H9 (cell line): Measurements from ENCODE around the gene SLMAP. TPM values are rescaled to one million over a fixed set of nuclear protein-coding genes. Genes with fewer than 3 reads are reported as not detected.

ENCODE experiments used
- DNase-seq: peaks from one replicate; pipeline ENCODE4 v3.0.0-alpha.2; 2017
- H2AFZ ChIP-seq: one replicate; pipeline ENCODE4 v1.6.1; 2013; ENCODE audit warnings: mild to moderate bottlenecking, low read length, control low read depth, moderate library complexity
- H2AK5ac ChIP-seq: 2 replicates; pipeline ENCODE4 v1.6.1; 2013; ENCODE audit warnings: low read length, control low read depth, mixed read lengths; ENCODE audit not compliant: insufficient read length
- H2BK120ac ChIP-seq: one replicate; pipeline ENCODE4 v1.6.1; 2013; ENCODE audit warnings: low read depth, mild to moderate bottlenecking, low read length, control low read depth, inconsistent platforms; ENCODE audit not compliant: poor library complexity, severe bottlenecking
- H2BK12ac ChIP-seq: 2 replicates; pipeline ENCODE4 v1.6.1; 2013; ENCODE audit warnings: low read length, control low read depth, mixed read lengths, low read depth; ENCODE audit not compliant: insufficient read length
- H2BK15ac ChIP-seq: 2 replicates; pipeline ENCODE4 v1.6.1; 2013; ENCODE audit warnings: low read depth, low read length, control low read depth
- H2BK20ac ChIP-seq: one replicate; pipeline ENCODE4 v1.6.1; 2013; ENCODE audit warnings: low read depth, mild to moderate bottlenecking, low read length, control low read depth, inconsistent platforms; ENCODE audit not compliant: poor library complexity, severe bottlenecking
- H2BK5ac ChIP-seq: 2 replicates; pipeline ENCODE4 v1.6.1; 2013; ENCODE audit warnings: low read length, control low read depth, mixed read lengths; ENCODE audit not compliant: insufficient read length
- H3K14ac ChIP-seq: 2 replicates; pipeline ENCODE4 v1.6.1; 2013; ENCODE audit warnings: low read length, control low read depth; ENCODE audit not compliant: insufficient read depth
- H3K18ac ChIP-seq: 2 replicates; pipeline ENCODE4 v1.6.1; 2013; ENCODE audit warnings: low read depth, mild to moderate bottlenecking, mixed read lengths, low read length, control low read depth; ENCODE audit not compliant: insufficient read length
- H3K23ac ChIP-seq: 2 replicates; pipeline ENCODE4 v1.6.1; 2013; ENCODE audit warnings: low read length, control low read depth, mixed read lengths, low read depth; ENCODE audit not compliant: insufficient read length
- H3K23me2 ChIP-seq: 2 replicates; pipeline ENCODE4 v1.6.1; 2013; ENCODE audit warnings: low read depth, mild to moderate bottlenecking, mixed read lengths, low read length, control low read depth; ENCODE audit not compliant: insufficient read length, poor library complexity, severe bottlenecking
- H3K27ac ChIP-seq: 2 replicates; pipeline ENCODE4 v1.5.1; 2013; ENCODE audit warnings: low read length, control low read depth, mixed read lengths, low read depth; ENCODE audit not compliant: insufficient read length
- H3K27me3 ChIP-seq: 2 replicates; pipeline ENCODE4 v1.6.1; 2013; ENCODE audit warnings: low read length, control low read depth, inconsistent platforms; ENCODE audit not compliant: insufficient read depth
- H3K4ac ChIP-seq: 2 replicates; pipeline ENCODE4 v1.6.1; 2013; ENCODE audit warnings: low read depth, mild to moderate bottlenecking, control low read depth, inconsistent platforms, low read length, moderate library complexity
- H3K4me1 ChIP-seq: 2 replicates; pipeline ENCODE4 v1.6.1; 2013; ENCODE audit warnings: low read length, control low read depth, inconsistent platforms; ENCODE audit not compliant: insufficient read depth
- H3K4me2 ChIP-seq: 2 replicates; pipeline ENCODE4 v1.6.1; 2013; ENCODE audit warnings: low read length, control low read depth, mixed read lengths; ENCODE audit not compliant: insufficient read length, insufficient read depth
- H3K56ac ChIP-seq: 2 replicates; pipeline ENCODE4 v1.6.1; 2013; ENCODE audit warnings: low read depth, mild to moderate bottlenecking, mixed read lengths, low read length, control low read depth; ENCODE audit not compliant: insufficient read length
- H3K79me1 ChIP-seq: 2 replicates; pipeline ENCODE4 v1.6.1; 2013; ENCODE audit warnings: low read depth, mild to moderate bottlenecking, moderate library complexity, low read length, control low read depth, inconsistent platforms; ENCODE audit not compliant: insufficient read depth, poor library complexity, severe bottlenecking
- H3K79me2 ChIP-seq: 2 replicates; pipeline ENCODE4 v1.6.1; 2013; ENCODE audit warnings: low read length, control low read depth, inconsistent platforms; ENCODE audit not compliant: insufficient read depth
- H3K9ac ChIP-seq: 2 replicates; pipeline ENCODE4 v1.6.1; 2013; ENCODE audit warnings: low read length, control low read depth, mixed read lengths; ENCODE audit not compliant: insufficient read length; ENCODE audit errors: extremely low read depth
- H3K9me3 ChIP-seq: one replicate; pipeline ENCODE4 v1.6.1; 2013; ENCODE audit warnings: low read depth, low read length, inconsistent platforms; ENCODE audit not compliant: control insufficient read depth
- H3T11ph ChIP-seq: one replicate; pipeline ENCODE4 v1.6.1; 2013; ENCODE audit warnings: mild to moderate bottlenecking, low read length, control low read depth, inconsistent platforms
- H4K20me1 ChIP-seq: one replicate; pipeline ENCODE4 v1.6.1; 2013; ENCODE audit not compliant: control insufficient read depth, insufficient read length, insufficient read depth
- H4K5ac ChIP-seq: 2 replicates; pipeline ENCODE4 v1.6.1; 2013; ENCODE audit warnings: low read depth, mild to moderate bottlenecking, mixed read lengths, low read length, control low read depth; ENCODE audit not compliant: insufficient read length
- H4K8ac ChIP-seq: replicated peaks from 2 replicates; pipeline ENCODE4 v1.6.1; 2013; ENCODE audit warnings: low read length, control low read depth, mixed read lengths, low read depth; ENCODE audit not compliant: insufficient read length
- H4K91ac ChIP-seq: 2 replicates; pipeline ENCODE4 v1.6.1; 2013; ENCODE audit warnings: low read depth, mild to moderate bottlenecking, moderate library complexity, mixed read lengths, low read length, control low read depth; ENCODE audit not compliant: insufficient read length
- H3K27ac Mint-ChIP-seq, 3 experiments: 2 replicates in 2 of 3; 3 replicates in 1 of 3; pipeline ENCODE4 v1.8.0; 2020 to 2021; ENCODE audit warnings: mixed read lengths in 3 of 3, mild to moderate bottlenecking in 1 of 3, moderate library complexity in 1 of 3
- H3K27me3 Mint-ChIP-seq: 2 replicates; pipeline ENCODE4 v1.8.0; 2021; ENCODE audit warnings: low read depth, mild to moderate bottlenecking, moderate library complexity, mixed read lengths
- H3K36me3 Mint-ChIP-seq, 3 experiments: 2 replicates in 2 of 3; 3 replicates in 1 of 3; pipeline ENCODE4 v1.8.0; 2020 to 2021; ENCODE audit warnings: low read depth in 3 of 3, mixed read lengths in 3 of 3; ENCODE audit not compliant: insufficient read depth in 1 of 3
- H3K4me1 Mint-ChIP-seq, 2 experiments: 2 replicates each; pipeline ENCODE4 v1.8.0; 2020; ENCODE audit warnings: mixed read lengths in 2 of 2
- H3K4me3 Mint-ChIP-seq, 2 experiments: 2 replicates in 1 of 2; 3 replicates in 1 of 2; pipeline ENCODE4 v1.8.0; 2020 to 2021; ENCODE audit warnings: mild to moderate bottlenecking in 2 of 2, mixed read lengths in 2 of 2, moderate library complexity in 1 of 2
- H3K9me3 Mint-ChIP-seq, 2 experiments: 2 replicates in 1 of 2; 3 replicates in 1 of 2; pipeline ENCODE4 v1.8.0; 2020; ENCODE audit warnings: mild to moderate bottlenecking in 2 of 2, mixed read lengths in 2 of 2, moderate library complexity in 1 of 2
- WGBS: extraction: QIAGEN DNeasy Blood & Tissue Kit; methylation state at CpG from one replicate; pipeline ENCODE4 v1.1.7; 2013; ENCODE audit warnings: missing lambda C conversion rate, low lambda C conversion rate, mixed read lengths; ENCODE audit not compliant: insufficient read length; ENCODE audit errors: extremely low coverage; 5-methylcytosine and 5-hydroxymethylcytosine counted together
- total RNA-seq: library from RNA; stranded (reverse); gene quantifications from 2 replicates; pipeline ENCODE4 v1.2.1, GENCODE V29; 2021
- TF ChIP-seq, protein P1 (sequence below): fragments of 200-600 bp; sonication (generic); conservative IDR thresholded peaks from 3 replicates; pipeline ENCODE4 v1.8.0; 2021; ENCODE audit warnings: antibody characterized with exemption, mild to moderate bottlenecking

Gene SLMAP
- total RNA-seq, 1 experiment from 2014 or later = 65.1 TPM

DNA sequence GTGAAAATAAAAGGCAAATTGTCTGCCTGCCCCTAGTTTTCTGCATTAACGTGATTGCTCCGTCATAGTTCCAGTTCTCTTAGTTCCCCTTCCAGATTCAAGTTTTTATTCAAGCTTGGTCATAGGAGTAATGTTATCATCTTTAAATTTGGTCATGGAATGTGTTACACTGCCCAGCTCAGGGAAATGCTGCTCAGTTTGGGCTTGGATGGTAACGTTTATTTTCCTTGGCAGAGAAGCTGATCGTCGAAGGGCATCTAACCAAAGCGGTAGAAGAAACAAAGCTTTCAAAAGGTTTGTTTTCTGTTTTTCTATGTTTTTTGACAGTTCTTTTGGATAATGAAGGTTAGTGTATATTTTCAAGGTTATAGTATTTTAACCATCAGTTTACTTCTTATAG lies 133.7 kb downstream of the SLMAP start:
- no peaks in the 10 kb centered on the region for H3K79me2 ChIP-seq
- no peak overlapping the region for H3K4ac ChIP-seq
- Mint-ChIP-seq H3K27ac (no peak overlapping the region), H3K4me3 (no peak overlapping the region), H3K27me3 (no peaks in the 10 kb centered on the region), H3K9me3 (no peaks in the 10 kb centered on the region), H3K4me1 (no peaks in the 10 kb centered on the region), H3K36me3 (peaks cover 12 to 20% (median 15%) of the 10 kb centered on the region in 3 experiments)
- H3K9me3 ChIP-seq = no peaks in the 10 kb centered on the region
- no peak overlapping the region for H2BK15ac ChIP-seq
- H4K20me1 ChIP-seq = no peaks in the 10 kb centered on the region
- H3K79me1 ChIP-seq = no peaks in the 10 kb centered on the region
- no peak overlapping the region for H2AFZ ChIP-seq
- H3K27me3 ChIP-seq = no peaks in the 10 kb centered on the region
- no peak overlapping the region for H4K8ac ChIP-seq
- H3K14ac ChIP-seq = no peak overlapping the region
- DNase-seq = no peak
- H2AK5ac ChIP-seq = no peak overlapping the region
- H2BK120ac ChIP-seq = no peak overlapping the region
- TF ChIP-seq, protein P1, sequence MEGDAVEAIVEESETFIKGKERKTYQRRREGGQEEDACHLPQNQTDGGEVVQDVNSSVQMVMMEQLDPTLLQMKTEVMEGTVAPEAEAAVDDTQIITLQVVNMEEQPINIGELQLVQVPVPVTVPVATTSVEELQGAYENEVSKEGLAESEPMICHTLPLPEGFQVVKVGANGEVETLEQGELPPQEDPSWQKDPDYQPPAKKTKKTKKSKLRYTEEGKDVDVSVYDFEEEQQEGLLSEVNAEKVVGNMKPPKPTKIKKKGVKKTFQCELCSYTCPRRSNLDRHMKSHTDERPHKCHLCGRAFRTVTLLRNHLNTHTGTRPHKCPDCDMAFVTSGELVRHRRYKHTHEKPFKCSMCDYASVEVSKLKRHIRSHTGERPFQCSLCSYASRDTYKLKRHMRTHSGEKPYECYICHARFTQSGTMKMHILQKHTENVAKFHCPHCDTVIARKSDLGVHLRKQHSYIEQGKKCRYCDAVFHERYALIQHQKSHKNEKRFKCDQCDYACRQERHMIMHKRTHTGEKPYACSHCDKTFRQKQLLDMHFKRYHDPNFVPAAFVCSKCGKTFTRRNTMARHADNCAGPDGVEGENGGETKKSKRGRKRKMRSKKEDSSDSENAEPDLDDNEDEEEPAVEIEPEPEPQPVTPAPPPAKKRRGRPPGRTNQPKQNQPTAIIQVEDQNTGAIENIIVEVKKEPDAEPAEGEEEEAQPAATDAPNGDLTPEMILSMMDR = no peak
- no peaks in the 10 kb centered on the region for H3K4me1 ChIP-seq
- no peak overlapping the region for H3K18ac ChIP-seq
- H3K56ac ChIP-seq = no peak overlapping the region
- no peak overlapping the region for H2BK20ac ChIP-seq
- H4K91ac ChIP-seq = no peak overlapping the region
- H3K9ac ChIP-seq = no peak overlapping the region
- H2BK5ac ChIP-seq = no peak overlapping the region
- H3K23me2 ChIP-seq = no peaks in the 10 kb centered on the region
- no CpG with 5 or more reads among the region's 6 CpGs for WGBS
- H2BK12ac ChIP-seq = no peak overlapping the region
- no peak overlapping the region for H3T11ph ChIP-seq
- no peak overlapping the region for H3K27ac ChIP-seq
- H4K5ac ChIP-seq = no peak overlapping the region
- no peak overlapping the region for H3K4me2 ChIP-seq
- no peak overlapping the region for H3K23ac ChIP-seq
